IMR-90 (cell line): ENCODE measurements around the gene NOG. TPM values are rescaled to one million over a fixed set of nuclear protein-coding genes. Genes with fewer than 3 reads are reported as not detected.

Source experiments
- ATAC-seq: fragments of 200-7000 bp; cut with Tn5 transposase; 2 replicates; pipeline ENCODE4 v1.9.1; 2020; ENCODE audit warnings: low read depth, mild to moderate bottlenecking, moderate library complexity
- BruUV-seq: library from RNA; stranded (reverse); fragments of 400-500 nt; replicated peaks from 2 replicates; lab custom pipeline; 2021; lab: Mats Ljungman, UMichigan
- CTCF ChIA-PET: fragments of 300-600 bp; formaldehyde crosslinking; extraction: SDS; loops from one replicate; lab custom pipeline; 2021; ENCODE audit warnings: antibody characterized with exemption; lab: Yijun Ruan, JAX
- POLR2A ChIA-PET: fragments of 300-600 bp; sonication (Branson Sonifier 250); formaldehyde crosslinking; loops from one replicate; lab custom pipeline; 2022; ENCODE audit warnings: antibody characterized with exemption; ENCODE audit not compliant: unreplicated experiment; lab: Charles Lee
- DNase-seq: peaks from one replicate; pipeline ENCODE4 v3.0.0; 2013
- H2AFZ ChIP-seq: replicated peaks from 2 replicates; pipeline ENCODE3; 2013; ENCODE audit warnings: low read length, mild to moderate bottlenecking; ENCODE audit not compliant: poor library complexity
- H2AK5ac ChIP-seq: 2 replicates; pipeline ENCODE4 v1.6.1; 2013; ENCODE audit warnings: low read depth, low read length, inconsistent platforms
- H2AK9ac ChIP-seq: replicated peaks from 2 replicates; pipeline ENCODE3; 2013; ENCODE audit warnings: mild to moderate bottlenecking, low read depth, low read length, moderate library complexity; ENCODE audit not compliant: poor library complexity
- H2BK120ac ChIP-seq: 2 replicates; pipeline ENCODE4 v1.6.1; 2013; ENCODE audit warnings: low read depth, low read length, inconsistent platforms
- H2BK15ac ChIP-seq: 3 replicates; pipeline ENCODE4 v1.6.1; 2013; ENCODE audit warnings: low read depth, low read length, inconsistent platforms
- H2BK20ac ChIP-seq: 2 replicates; pipeline ENCODE4 v1.6.1; 2013; ENCODE audit warnings: low read depth, mild to moderate bottlenecking, inconsistent platforms, low read length, moderate library complexity
- H2BK5ac ChIP-seq: 2 replicates; pipeline ENCODE4 v1.6.1; 2013; ENCODE audit warnings: mild to moderate bottlenecking, low read depth, low read length, inconsistent platforms; ENCODE audit not compliant: poor library complexity, severe bottlenecking
- H3K14ac ChIP-seq: replicated peaks from 2 replicates; pipeline ENCODE4 v1.6.1; 2013; ENCODE audit warnings: low read depth, low read length, inconsistent platforms
- H3K18ac ChIP-seq: 2 replicates; pipeline ENCODE4 v1.6.1; 2013; ENCODE audit warnings: low read depth, low read length, control low read depth
- H3K23ac ChIP-seq: 2 replicates; pipeline ENCODE4 v1.6.1; 2013; ENCODE audit warnings: low read depth, low read length, inconsistent platforms
- H3K27ac ChIP-seq: 2 replicates; pipeline ENCODE4 v1.5.1; 2013; ENCODE audit warnings: mild to moderate bottlenecking, control low read depth, low read length; ENCODE audit not compliant: insufficient read depth
- H3K27me3 ChIP-seq: 2 replicates; pipeline ENCODE4 v1.6.1; 2013; ENCODE audit warnings: low read length; ENCODE audit not compliant: control insufficient read depth, insufficient read depth
- H3K36me3 ChIP-seq: 2 replicates; pipeline ENCODE4 v1.6.1; 2013; ENCODE audit warnings: low read length, mixed read lengths; ENCODE audit not compliant: control insufficient read depth, insufficient read depth
- H3K4ac ChIP-seq: 2 replicates; pipeline ENCODE4 v1.6.1; 2013; ENCODE audit warnings: low read depth, low read length, inconsistent platforms
- H3K4me1 ChIP-seq: 2 replicates; pipeline ENCODE4 v1.6.1; 2013; ENCODE audit warnings: low read length, mixed read lengths; ENCODE audit not compliant: control insufficient read depth, insufficient read depth
- H3K4me2 ChIP-seq: 2 replicates; pipeline ENCODE4 v1.6.1; 2013; ENCODE audit warnings: low read depth, mild to moderate bottlenecking, control low read depth, low read length, moderate library complexity
- H3K4me3 ChIP-seq: 2 replicates; pipeline ENCODE4 v1.5.1; 2013; ENCODE audit warnings: low read depth, mild to moderate bottlenecking, control low read depth, low read length, moderate library complexity; ENCODE audit not compliant: insufficient read depth
- H3K56ac ChIP-seq: 2 replicates; pipeline ENCODE4 v1.6.1; 2013; ENCODE audit warnings: low read length, inconsistent platforms; ENCODE audit not compliant: insufficient read depth; ENCODE audit errors: extremely low read depth
- H3K79me1 ChIP-seq, 2 experiments: 2 replicates each; pipeline ENCODE4 v1.6.1; 2013; ENCODE audit warnings: low read length in 2 of 2, inconsistent platforms in 1 of 2, low read depth in 1 of 2
- H3K9ac ChIP-seq: 2 replicates; pipeline ENCODE4 v1.6.1; 2013; ENCODE audit warnings: low read depth, low read length, control low read depth
- H3K9me1 ChIP-seq: 2 replicates; pipeline ENCODE4 v1.6.1; 2013; ENCODE audit warnings: low read length, inconsistent platforms; ENCODE audit not compliant: insufficient read depth
- H3K9me3 ChIP-seq: 2 replicates; pipeline ENCODE4 v1.6.1; 2013; ENCODE audit warnings: low read length; ENCODE audit not compliant: control insufficient read depth, insufficient read depth
- H4K20me1 ChIP-seq: 2 replicates; pipeline ENCODE4 v1.6.1; 2013; ENCODE audit warnings: low read length, inconsistent platforms; ENCODE audit not compliant: insufficient read depth
- H4K5ac ChIP-seq: 2 replicates; pipeline ENCODE4 v1.6.1; 2013; ENCODE audit warnings: mild to moderate bottlenecking, low read depth, low read length, control low read depth
- H4K8ac ChIP-seq, 2 experiments: 2 replicates each; pipeline ENCODE4 v1.6.1; 2013; ENCODE audit warnings: low read depth in 2 of 2, low read length in 2 of 2, control low read depth in 1 of 2, inconsistent platforms in 1 of 2
- H4K91ac ChIP-seq: 2 replicates; pipeline ENCODE4 v1.6.1; 2013; ENCODE audit warnings: low read depth, low read length, inconsistent platforms; ENCODE audit not compliant: insufficient read depth
- BHLHE40 ChIP-seq: fragments of 150-350 bp; IDR thresholded peaks from 2 replicates; pipeline ENCODE4 v1.6.1; 2016; ENCODE audit warnings: mild to moderate bottlenecking, low read depth, low read length
- CEBPB ChIP-seq: IDR thresholded peaks from 2 replicates; pipeline ENCODE4 v1.6.1; 2012; ENCODE audit warnings: low read depth, low read length, improper control_type of control experiment
- RAD21 ChIP-seq: IDR thresholded peaks from 2 replicates; pipeline ENCODE4 v1.6.1; 2012; ENCODE audit warnings: low read length, improper control_type of control experiment
- SMC3 ChIP-seq: fragments of 150-350 bp; IDR thresholded peaks from 2 replicates; pipeline ENCODE4 v1.6.1; 2016; ENCODE audit warnings: low read depth, mild to moderate bottlenecking, antibody characterized with exemption, low read length, moderate library complexity
- whole genome bisulfite sequencing, 2 experiments: methylation state at CpG; one replicate each; pipeline versions ENCODE4 v1.1.5 to v1.1.7; 2013; ENCODE audit warnings: missing lambda C conversion rate in 2 of 2; ENCODE audit not compliant: insufficient read length in 1 of 2; ENCODE audit errors: extremely low coverage in 2 of 2; 5-methylcytosine and 5-hydroxymethylcytosine counted together
- dilution Hi-C: fragments of 300-500 bp; cut with HindIII; formaldehyde crosslinking; loops from one replicate; pipeline ENCODE4 v1.14.3; 2018; ENCODE audit warnings: low sequenced_read_pairs; ENCODE audit not compliant: unreplicated experiment
- in situ Hi-C: fragments of 300-500 bp; cut with MboI; formaldehyde crosslinking; loops from 3 replicates; pipeline ENCODE4 v1.14.3; 2019; ENCODE audit warnings: low sequenced_read_pairs, inconsistent platforms, mixed read lengths
- intact Hi-C: fragments of 100-400 bp; cut with micrococcal nuclease; formaldehyde crosslinking; loops from 2 replicates; pipeline ENCODE4 v1.10.0; 2022
- polyA plus RNA-seq, 3 experiments: library from polyadenylated mRNA; depleted of rRNA; stranded (reverse); fragments of >200 nt; gene quantifications; 2 replicates each; pipeline ENCODE4 v1.2.3, GENCODE V29; 2012; ENCODE audit warnings: low replicate concordance in 1 of 3
- total RNA-seq: library from RNA; depleted of rRNA; stranded (reverse); fragments of >200 nt; gene quantifications from 2 replicates; pipeline ENCODE4 v1.2.3, GENCODE V29; 2012
- TF ChIP-seq, protein P1 (sequence below): fragments of 150-350 bp; IDR thresholded peaks from 2 replicates; pipeline ENCODE4 v1.6.1; 2016; ENCODE audit warnings: low read depth, mild to moderate bottlenecking, low read length, moderate library complexity, borderline replicate concordance
- TF ChIP-seq, protein P2 (sequence below): fragments of 150-350 bp; IDR thresholded peaks from 2 replicates; pipeline ENCODE4 v1.6.1; 2017; ENCODE audit warnings: mild to moderate bottlenecking, antibody characterized with exemption, low read length, low read depth

The NOG gene
- total and polyA plus RNA-seq, 2 of the 4 experiments (the other 2 are of a cell fraction) = 11.7 to 13.1 TPM

DNA sequence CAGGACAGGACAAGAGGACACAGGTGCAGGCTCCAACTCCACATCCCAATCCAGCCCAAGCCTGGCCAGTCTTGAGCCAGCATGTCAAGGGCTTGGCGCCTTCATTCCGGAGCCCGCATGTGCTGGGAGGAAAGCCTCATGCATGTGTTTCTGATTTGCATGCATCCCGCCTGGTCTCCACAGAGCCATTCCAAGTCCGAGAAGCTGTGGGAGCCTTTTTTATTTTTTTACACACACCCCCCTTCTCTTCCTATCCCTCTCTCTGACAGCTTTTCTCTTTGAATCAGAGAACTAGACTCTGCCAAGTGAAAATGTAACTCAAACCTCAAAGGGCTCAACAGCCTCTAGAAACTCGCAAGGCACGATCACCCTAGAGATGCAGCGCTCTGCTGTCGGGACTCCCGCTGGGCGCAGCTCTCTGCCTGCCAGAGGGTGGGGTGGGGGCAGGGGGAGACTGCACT lies 45.1 kb downstream of the NOG start:
- WGBS, 2 experiments = 60% methylated on average over 1 of the region's 11 CpGs; no CpG with 5 or more reads in 1 of the 2 experiments
- H2BK20ac ChIP-seq = no peak overlapping the region
- no peak overlapping the region for H3K18ac ChIP-seq
- no peak overlapping the region for H2BK15ac ChIP-seq
- H3K79me1 ChIP-seq = no peaks in the 10 kb centered on the region
- H3K4me1 ChIP-seq = no peaks in the 10 kb centered on the region
- H3K4me3 ChIP-seq = no peak overlapping the region
- H2AK5ac ChIP-seq = no peak overlapping the region
- no peak overlapping the region for H4K5ac ChIP-seq
- DNase-seq = no peak
- H3K27ac ChIP-seq = no peak overlapping the region
- peaks cover 24% of the 10 kb centered on the region for H3K27me3 ChIP-seq
- no peak overlapping the region for H3K56ac ChIP-seq
- no peak overlapping the region for H3K4me2 ChIP-seq
- H2AFZ ChIP-seq = no peak overlapping the region
- H2BK120ac ChIP-seq = no peak overlapping the region
- no peak for ATAC-seq
- no peak overlapping the region for H2AK9ac ChIP-seq
- H3K23ac ChIP-seq = no peak overlapping the region
- dilution Hi-C loops = no loop called here
- no peaks in the 10 kb centered on the region for H3K9me1 ChIP-seq
- TF ChIP-seq SMC3 = no peak
- TF ChIP-seq, protein P1, sequence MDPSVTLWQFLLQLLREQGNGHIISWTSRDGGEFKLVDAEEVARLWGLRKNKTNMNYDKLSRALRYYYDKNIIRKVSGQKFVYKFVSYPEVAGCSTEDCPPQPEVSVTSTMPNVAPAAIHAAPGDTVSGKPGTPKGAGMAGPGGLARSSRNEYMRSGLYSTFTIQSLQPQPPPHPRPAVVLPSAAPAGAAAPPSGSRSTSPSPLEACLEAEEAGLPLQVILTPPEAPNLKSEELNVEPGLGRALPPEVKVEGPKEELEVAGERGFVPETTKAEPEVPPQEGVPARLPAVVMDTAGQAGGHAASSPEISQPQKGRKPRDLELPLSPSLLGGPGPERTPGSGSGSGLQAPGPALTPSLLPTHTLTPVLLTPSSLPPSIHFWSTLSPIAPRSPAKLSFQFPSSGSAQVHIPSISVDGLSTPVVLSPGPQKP = no peak
- no peak for TF ChIP-seq BHLHE40
- TF ChIP-seq RAD21 = no peak
- TF ChIP-seq, protein P2, sequence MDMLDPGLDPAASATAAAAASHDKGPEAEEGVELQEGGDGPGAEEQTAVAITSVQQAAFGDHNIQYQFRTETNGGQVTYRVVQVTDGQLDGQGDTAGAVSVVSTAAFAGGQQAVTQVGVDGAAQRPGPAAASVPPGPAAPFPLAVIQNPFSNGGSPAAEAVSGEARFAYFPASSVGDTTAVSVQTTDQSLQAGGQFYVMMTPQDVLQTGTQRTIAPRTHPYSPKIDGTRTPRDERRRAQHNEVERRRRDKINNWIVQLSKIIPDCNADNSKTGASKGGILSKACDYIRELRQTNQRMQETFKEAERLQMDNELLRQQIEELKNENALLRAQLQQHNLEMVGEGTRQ = no peak
- TF ChIP-seq CEBPB = no peak
- no peaks in the 10 kb centered on the region for H3K36me3 ChIP-seq
- BruUV-seq = no TSS peak
- in situ Hi-C loops = no loop called here
- no peak overlapping the region for H4K91ac ChIP-seq
- no peak overlapping the region for H4K8ac ChIP-seq
- intact Hi-C loops = no loop called here
- H3K4ac ChIP-seq = no peak overlapping the region
- no peak overlapping the region for H3K9ac ChIP-seq
- ChIA-PET POLR2A (interaction anchor here (0.6 kb wide), 1 partner anchor 10 kb away, joined by 4 read pairs; no protein-coding TSS in a partner anchor), CTCF (interaction anchor here (0.5 to 1.2 kb wide), 3 partner anchors 9 to 77 kb away, joined by 3 to 4 read pairs (median 3); no protein-coding TSS in a partner anchor)
- H4K20me1 ChIP-seq = no peaks in the 10 kb centered on the region
- no peak overlapping the region for H2BK5ac ChIP-seq
- H3K14ac ChIP-seq = no peak overlapping the region
- H3K9me3 ChIP-seq = no peaks in the 10 kb centered on the region
